Left hindlimb (tissue), 1 donor: ENCODE data around the gene RUNX2.
"Not testable (repeated sequence)": the region's sequence is repeated elsewhere in the genome, so short reads cannot be mapped to it uniquely, and the experiment has no call there.

ENCODE experiments used
- DNase-seq: peaks from one replicate; pipeline ENCODE4 v3.0.0-alpha.2; 2018

The RUNX2 gene

DNA sequence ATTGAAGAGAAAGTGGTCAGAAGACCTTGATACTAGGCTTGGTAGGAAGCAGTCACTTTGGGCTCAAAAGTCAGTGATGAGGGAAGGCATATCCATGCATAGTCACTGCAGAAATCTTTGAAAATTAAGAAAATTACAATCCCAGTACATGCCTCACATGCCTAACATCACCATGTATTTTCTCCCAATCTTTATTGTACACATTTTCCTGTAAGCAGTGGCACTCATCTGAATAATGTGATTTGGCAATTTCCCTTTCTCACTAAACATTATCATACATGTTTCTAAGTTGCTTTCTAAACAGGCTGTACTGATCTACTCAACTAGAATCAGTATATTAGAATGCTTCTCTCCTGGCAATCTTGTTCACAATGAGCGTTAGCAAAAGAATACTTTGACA, 330.3 kb downstream of the RUNX2 start:
- no peak for DNase-seq

DNA sequence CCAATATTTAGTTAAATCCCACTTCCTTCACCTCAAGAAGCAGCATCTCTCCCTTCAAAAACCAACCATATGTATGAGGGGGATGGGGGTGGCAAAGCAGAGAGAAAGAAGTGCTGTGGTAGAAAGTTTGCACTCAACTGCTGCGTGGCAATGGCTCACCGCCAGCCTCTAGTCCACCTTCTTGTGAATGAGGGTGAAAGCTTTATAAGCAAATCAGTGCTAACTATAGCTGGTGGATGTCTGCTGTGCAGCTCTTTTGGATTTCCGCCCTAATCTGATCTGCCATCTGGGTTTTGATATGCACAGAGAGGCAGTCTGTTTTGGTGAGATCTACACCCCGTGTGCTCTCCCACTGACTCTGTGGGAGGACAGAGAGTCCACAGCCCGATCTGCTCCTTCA, 330.8 kb downstream of the RUNX2 start:
- no peak for DNase-seq

DNA sequence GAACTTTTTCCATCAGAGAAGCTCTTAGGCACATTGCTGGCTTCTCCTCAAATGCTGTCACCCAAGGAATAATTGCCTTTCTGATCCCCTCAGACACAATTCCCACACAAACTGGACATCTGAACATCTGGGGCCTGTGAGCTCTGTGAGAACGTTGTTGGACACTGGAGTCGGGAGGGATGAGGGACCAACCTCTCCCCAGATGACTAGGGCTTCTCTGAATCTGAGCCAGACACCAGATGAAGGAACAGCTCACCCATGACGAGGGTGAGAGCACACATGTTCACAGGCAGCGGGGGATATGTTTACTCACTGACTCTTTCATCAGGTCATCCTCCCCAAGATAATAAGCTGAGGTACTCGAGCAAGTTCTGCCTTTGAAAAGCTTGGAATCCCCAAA, 333.5 kb downstream of the RUNX2 start:
- no peak for DNase-seq

DNA sequence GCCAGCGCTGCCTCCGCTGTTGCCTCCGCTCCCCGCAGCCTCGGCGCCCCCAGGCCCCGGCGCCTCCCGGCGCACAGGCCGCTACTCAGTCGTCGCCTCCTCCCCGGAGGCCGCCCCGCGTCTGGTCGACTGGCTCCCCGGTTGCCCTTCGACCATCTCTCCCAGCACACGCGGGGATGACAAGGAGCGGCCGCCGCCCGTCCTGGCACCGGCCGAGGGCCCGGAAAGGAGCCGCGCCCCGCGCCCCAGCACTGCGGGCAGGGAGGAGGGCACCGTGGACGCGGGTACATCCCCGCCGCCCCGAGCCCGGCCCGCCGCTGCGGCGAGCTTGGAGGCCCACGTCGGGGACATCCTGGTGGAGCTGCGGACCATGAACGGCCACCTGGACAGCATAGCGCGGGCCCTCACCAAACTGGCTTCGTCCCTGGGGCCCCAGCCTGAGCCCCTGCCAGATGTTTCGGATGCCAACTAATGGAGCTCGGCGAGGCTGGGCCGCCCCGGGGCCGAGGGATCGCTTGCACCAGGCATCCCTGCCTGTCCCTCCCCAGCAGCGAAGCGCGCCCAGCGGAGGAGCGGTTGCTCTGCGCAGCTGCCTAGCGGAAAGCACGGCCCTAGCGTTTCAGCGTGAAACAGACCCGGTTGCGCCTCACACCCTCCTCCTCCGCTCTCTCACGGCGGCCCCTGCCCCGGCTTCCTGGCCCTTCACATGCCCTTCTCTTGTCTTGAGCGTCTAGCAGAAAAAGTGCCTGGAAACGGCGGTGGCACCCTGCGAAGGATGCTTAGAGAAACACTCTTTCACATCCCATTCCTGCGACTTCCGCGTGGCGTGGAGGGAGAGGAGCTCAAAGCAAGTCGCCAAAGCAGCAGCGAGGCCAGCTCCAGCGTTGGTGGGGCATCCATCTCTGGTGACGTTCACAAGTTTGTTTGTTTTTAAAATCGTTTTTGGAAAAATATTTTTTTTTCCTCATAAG, 335.4 kb downstream of the RUNX2 start:
- DNase-seq: no peak

DNA sequence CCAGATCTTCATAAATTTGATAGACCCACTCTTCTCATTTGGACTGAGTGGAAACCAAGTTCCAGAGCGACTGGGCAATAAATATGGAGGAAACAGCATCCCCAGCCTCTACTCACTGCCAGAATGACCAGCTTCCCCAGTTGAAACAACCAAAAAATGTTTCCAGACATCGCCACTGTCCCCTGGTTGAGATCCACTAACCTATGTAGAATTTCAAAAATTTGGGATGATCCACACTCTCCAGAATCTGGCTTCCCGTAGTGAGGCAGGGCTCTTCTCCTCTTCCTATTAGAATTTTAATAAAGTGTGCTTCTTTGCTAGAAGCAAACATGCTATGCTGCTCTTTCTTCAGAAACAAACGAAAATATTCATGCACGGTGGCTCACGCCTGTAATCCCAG, 336.6 kb downstream of the RUNX2 start:
- DNase-seq: no peak

DNA sequence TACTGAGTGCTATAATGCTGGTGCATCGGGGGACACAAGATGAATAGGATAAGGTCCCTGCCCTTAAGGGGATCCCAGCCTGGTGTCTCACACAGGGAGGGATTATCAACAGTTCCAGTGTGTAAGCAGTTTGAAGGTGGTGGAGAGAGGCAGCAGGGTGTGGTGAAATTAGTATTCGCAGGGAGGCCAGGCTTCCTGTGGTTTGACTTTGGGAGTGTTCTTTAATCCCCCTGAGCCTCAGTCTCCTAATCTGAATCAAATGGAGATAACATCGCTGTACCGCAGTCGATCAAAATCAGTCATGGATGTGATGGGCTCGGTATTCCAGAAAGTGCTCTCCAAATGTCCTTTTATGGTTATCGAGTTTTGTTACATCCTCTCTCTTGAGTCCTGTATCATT, 337.7 kb downstream of the RUNX2 start:
- no peak for DNase-seq

DNA sequence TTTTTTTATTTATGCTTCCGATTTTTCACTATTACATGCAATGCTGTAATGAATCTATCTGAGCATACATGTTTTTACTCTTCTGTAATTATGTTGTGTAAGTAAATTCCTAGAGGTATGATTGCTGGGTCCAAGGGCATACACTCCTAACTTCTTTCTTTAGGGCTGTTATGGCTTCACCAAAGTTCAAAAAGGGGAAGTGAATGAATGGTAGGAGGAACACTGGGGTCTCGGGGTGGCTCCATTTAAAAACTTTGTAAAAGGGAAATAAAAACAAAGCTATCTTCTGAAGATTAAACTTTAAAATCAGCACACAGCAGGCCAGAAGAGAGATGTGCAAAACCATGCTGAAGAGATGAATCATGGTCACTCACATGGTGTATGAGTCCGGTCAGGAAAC, 338.7 kb downstream of the RUNX2 start:
- DNase-seq: no peak

DNA sequence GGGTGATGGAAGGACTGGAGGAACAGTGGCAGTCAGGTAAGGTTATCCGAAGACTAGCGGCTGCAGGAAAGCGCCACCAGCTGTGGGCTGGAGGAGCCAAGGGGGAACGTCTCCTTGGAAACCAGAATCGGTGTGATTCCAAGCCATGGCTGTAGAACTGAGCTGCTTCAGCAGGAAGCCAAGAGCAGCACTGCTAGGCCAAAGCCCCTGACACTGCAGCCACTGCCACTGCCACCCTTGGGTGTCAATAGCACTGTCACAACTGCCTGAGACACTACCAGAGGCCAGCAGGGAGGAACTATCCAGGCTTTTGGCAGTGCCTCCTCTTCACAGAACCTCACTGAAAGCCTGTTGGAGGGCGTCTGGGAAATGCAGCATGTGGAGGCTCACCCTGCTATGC, 339.2 kb downstream of the RUNX2 start:
- no peak for DNase-seq

DNA sequence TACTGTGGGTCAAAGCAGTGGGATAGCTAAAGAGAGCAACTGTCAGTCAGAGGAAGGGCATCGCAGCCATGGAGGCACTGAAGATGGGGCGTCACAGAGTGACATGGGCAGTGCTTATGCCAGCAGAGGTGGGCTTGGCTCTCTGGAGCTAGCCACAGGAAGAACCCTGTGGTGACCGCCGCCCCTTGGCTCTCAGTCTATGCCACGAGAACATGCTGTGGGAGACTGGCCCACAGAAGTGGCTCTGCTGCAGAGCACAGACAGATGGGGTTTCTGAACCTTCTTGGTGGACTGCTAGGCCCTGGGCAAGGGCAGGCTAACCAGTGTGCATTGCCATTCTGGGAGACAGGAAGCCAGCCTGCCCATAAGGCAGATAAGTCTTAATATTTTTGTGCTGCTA, 339.6 kb downstream of the RUNX2 start:
- DNase-seq: no peak

DNA sequence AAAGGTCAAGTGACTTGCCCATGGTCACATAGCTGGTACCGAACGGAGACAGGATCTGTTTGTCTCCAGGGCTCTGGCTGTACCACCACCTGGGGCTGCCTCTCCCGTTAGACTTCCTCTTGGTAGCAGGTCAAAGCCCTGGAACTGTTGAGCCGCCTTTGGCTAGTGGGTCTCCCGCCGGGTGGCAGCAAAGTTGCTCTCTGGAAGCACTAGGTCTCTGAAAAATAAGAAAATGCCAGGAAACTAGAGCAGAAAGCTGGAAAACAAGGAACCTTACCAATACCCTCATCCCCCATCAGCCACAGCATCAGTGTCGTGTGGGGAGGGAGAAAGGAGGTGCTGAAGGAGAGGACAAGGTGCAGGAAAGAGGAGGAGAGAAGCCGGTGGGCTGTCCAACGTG, 340.6 kb downstream of the RUNX2 start:
- DNase-seq: no peak

DNA sequence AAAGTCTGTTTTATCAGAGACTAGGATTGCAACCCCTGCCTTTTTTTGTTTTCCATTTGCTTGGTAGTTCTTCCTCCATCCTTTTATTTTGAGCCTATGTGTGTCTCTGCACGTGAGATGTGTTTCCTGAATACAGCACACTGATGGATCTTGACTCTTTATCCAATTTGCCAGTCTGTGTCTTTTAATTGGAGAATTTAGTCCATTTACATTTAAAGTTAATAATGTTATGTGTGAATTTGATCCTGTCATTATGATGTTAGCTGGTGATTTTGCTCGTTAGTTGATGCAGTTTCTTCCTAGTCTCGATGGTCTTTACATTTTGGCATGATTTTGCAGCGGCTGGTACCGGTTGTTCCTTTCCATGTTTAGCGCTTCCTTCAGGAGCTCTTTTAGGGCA, 345.0 kb downstream of the RUNX2 start:
- DNase-seq: not testable (repeated sequence)

DNA sequence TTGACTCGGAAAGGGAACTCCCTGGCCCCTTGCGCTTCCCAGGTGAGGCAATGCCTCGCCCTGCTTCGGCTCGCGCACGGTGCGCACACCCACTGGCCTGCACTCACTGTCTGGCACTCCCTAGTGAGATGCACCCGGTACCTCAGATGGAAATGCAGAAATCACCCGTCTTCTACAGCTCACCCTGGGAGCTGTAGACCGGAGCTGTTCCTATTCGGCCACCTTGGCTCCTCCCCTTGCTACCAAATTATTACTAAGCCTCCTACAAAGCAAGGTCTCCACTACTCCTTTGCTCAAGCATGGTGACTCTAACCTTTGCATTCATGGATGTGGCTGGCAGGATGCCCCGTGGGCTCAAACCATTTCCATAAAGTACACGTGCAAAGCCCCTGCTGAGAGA, 347.0 kb downstream of the RUNX2 start:
- not testable (repeated sequence) for DNase-seq

DNA sequence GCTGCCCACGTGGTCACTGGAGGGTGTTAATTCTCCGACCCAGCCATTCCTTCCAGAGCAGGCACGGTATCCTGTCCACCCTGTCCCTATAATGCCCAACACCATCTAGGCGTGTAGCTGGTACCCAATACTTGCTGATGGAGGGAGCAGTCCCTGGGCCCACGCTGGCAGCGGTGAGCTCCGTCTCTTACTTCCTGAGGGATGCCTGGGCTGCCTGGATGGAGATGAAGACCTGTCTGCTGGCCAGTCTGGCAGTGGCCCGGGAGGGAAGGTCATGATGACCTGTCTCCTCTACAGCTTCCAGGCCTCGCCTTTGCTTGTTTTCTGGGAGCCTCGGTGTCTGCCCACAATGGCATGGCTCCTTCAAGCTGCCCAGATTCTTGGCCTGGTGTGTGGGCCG, 347.5 kb downstream of the RUNX2 start:
- no peak for DNase-seq

DNA sequence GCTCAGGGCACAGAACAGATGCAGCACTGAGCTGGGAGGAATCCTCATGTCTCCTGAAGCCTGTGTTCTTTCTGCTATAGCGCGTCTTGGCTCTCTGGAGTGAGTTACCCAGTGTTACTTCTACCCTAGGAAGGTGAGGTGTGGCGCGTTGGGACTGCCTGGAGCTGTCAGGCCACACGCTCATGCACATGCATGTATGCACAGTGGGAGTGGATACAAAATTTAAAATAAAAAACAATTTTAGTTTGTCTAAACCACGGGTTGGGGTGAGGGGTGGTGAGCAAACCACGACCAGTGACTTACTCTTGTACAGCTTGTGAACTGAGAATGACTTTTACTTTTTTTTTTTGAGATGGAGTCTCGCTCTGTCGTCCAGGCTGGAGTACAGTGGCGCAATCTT, 348.2 kb downstream of the RUNX2 start:
- no peak for DNase-seq

DNA sequence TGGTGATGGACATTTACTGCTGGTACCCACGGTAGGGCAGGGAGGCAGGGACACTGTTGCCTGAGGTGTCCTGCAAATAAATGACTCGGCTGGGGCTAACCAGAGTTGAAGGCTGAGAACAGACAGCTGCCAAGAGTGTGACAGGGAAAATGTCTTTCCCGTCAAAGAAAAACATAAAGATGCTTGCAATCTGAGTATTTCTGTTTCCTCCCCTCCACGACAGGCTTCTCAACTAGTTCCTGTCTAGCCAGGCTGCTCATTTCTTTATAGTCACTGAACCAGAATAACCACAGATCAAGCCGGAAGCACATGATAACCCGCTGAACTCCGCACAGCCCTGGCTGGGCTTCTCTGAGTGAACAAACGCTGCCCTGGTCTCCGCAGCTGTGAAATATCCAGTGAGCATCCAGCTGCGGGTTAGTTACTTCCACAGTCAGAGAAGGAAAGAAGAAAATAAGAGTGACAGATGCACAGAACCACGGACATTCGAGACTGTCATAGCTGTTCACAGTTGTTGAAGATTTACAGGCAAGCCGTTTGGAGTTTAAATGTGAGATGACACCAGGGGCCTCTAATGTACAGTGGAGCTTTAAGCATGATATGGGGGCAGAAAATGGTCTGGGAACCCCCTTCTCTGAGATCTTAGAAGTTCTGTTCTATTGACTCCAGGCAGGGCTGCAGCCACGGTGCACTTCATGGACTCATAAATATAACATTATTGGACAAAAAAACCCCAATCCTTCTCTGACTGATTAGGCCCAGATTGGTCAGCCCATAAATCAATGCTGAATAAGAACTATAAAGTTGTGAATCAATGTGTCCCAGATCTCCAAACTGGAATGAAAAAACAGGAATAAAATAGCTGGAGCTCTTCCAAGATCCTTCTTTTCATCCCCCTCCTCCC, 349.5 kb downstream of the RUNX2 start:
- peak; percentile 59 for DNase-seq

DNA sequence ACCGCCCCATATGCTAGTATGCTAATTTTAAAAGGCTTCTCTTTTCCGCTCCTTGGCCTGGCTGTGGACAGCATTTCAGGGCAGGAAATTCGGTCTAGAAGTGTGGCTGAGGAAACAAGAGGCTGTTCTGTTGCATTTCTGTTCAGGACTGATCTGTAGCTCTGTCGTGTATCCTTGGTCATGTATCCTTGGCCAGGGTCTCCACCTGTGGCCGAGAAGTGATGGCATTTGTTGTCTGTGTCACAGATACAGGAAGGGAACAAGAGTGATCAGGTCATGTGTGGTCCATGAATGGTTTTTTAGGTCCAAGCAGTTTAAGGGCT, 350.1 kb downstream of the RUNX2 start:
- DNase-seq: peak; percentile 50

DNA sequence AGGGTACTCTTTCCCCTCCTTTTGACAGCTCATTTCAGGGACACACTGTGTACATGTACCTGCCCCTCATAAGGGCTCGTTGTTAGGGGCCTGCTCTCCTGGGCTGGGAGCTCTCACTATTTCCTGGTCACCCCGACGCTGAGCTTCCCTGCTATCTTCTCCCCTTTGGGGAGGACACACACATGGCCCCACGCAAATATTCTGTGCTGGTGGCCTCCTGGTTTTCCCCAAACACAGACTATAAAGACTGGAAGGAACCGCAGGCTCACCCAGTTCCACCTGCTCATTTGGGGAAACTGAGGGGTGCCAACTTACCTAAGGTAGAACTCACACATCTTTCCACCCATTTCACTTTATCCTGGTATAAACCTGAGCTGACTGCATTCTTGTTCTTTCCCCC, 351.0 kb downstream of the RUNX2 start:
- no peak for DNase-seq

DNA sequence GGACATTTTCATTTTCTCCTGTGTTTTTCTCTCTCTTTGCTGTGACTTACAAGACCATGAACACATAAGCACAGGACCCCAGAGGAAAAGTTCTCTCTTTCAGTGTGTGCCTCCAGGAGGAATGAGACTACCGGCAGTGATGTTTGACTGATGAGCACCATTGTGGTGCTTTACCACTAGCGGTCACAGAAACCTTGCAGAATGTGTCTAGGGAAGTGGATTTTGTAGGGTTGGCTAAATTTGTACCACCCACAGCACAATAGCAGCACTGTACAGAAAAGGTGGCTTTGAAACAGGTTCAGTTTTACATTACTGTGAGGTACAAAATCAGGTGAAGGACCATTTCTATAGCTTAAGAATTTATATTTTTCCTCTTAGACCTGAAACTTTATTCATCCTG, 351.5 kb downstream of the RUNX2 start:
- no peak for DNase-seq

DNA sequence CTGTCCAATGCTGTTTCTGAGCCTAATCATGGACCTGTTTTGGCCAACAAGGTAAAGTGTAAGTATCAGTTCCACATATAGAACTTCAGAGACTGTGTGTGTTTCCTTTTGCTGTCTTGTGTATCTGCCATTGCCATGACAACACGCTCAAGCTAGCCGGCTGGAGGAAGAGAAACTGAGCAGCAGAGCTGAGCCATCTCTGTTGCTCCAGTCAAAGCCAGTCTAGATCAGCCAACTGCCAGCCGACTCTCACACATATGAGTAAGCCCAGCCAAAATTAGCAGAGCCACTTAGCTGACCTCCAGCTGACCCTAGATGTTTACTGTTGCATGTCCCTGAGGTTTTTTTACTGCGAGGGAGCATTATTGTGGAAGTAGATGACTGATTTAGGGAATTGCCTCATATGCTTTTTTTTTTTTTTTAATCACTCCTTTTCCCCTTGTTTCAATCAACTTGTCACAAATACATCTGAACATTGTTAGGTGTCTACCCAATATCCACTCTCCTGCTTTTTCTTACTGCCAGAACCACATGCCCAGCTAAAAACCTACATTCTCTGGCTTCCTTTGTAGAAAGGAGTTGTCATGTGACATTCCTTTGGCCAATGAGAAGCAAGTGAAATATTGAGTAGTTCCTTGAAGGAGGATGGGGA, 353.9 kb downstream of the RUNX2 start:
- DNase-seq: no peak

DNA sequence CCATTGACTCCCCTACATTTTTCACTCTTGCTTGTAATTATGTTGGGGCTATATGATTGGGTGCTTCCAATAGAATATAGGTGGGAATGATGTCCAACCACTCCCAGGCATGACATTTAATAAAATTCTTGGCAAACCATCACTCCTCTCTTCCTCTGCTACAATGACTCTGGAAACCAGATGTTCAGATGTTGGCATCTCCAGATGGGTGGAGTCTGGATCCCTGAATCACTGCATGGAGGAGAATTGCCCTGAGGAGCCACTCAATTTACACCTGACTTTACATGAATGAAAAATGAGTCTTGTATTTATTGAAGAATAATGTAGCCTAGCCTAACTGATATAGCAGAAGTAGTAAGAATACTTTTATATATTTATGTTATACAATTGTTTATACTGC, 356.3 kb downstream of the RUNX2 start:
- DNase-seq: no peak

DNA sequence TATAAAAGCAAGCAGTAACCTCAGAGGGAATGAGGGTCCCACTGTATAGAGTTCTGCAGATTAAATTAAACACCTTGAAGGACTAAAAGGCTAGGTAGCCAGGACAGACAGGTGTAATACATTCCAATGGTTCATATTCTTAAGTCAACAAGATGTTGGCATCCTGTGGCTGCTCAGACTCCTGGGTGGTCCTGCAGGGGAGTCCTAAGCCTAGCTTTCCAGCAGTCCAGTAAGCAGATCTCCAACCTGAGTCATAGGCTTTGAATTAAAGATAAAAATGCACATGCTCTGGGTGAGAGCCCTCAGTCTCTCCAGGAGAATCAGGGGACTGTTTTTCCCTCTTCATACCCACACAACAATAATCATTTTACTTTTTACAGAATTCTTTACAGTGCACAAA, 356.9 kb downstream of the RUNX2 start:
- no peak for DNase-seq

DNA sequence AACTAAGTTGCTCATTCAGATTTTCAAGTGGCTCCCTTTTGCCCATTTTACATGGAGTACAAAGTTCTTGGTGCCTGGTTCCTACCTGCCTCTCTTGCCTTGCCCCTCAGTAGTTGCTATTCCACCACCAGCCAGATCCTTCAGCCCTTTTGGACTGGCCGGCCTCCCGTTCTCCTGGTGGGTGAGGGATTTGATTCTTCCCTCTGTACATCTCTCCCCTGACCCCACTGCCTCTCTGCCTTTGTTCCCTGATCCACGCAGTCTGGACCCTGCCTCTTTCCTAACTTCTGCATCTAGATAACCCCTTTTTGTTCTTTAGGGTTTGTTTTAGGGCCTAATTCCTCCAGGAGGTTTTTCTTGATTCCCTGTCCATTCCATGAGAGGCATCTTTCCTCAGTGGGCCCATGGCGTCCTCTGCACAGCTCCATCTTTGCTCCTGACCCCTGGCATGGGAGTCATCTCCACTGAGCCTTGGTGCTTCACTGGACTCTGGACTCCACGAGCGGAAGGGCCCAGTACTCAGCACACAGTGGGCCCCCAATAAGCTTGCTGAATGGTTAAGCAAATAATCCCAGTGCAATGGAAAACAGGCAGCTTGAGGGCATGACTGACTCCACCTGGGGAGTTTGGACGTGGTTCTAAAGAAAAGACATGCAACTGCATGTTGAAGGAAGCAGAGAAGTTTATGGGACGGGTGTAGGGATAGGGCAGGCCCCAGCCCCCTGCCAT, 358.9 kb downstream of the RUNX2 start:
- DNase-seq: no peak

DNA sequence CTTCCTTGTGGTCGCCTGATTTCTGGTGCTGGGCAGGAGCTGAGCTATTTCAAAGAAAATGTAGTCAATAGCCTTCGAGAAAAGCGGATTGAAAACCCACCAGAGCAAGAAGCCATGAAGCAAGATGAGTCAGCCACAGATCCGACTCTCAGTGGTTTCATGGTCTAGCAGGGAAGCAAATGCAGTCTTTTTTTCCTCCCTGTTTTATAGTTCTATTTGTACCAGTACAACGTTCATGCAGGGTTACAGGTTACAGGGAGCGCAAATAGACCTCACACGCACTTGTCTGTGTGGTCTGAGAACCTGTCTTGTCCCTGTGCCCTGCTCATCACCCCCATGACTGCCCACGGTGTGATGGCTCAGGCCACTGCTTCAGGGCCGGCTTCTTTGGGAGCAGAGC, 359.4 kb downstream of the RUNX2 start:
- DNase-seq: no peak
